DMS114 treated with DMSO at 0.1 percent for 48 hours (cell line): ENCODE data around the gene MROH2A.

Experiments
- DNase-seq: peaks from one replicate; lab custom pipeline; 2025; ENCODE audit not compliant: unreplicated experiment; lab: John Stamatoyannopoulos, UW

The MROH2A gene

GRCh38 chr2:233833345-233833744, 55.2 kb downstream of the MROH2A start:
- DNase-seq, result no peak

GRCh38 chr2:233835230-233836186, 57.4 kb downstream of the MROH2A start:
- DNase-seq, result no peak

- DNase-seq, result no peak
Measured at GRCh38 chr2:233836359-233836758, 58.2 kb downstream of the MROH2A start.

- no peak for DNase-seq
Measured at GRCh38 chr2:233837694-233838229, 59.6 kb downstream of the MROH2A start.

- DNase-seq, result no peak
Measured at GRCh38 chr2:233838251-233838650, 60.1 kb downstream of the MROH2A start.

- no peak for DNase-seq
Measured at GRCh38 chr2:233838726-233839446, 60.8 kb downstream of the MROH2A start.

GRCh38 chr2:233839447-233839820, 61.3 kb downstream of the MROH2A start:
- DNase-seq, result no peak

- DNase-seq, result no peak
Measured at GRCh38 chr2:233840520-233840919, 62.4 kb downstream of the MROH2A start.

GRCh38 chr2:233841183-233841582, 63.1 kb downstream of the MROH2A start:
- DNase-seq, result no peak

- DNase-seq, result no peak
Measured at GRCh38 chr2:233844064-233844807, 66.1 kb downstream of the MROH2A start.

GRCh38 chr2:233844836-233845235, 66.7 kb downstream of the MROH2A start:
- DNase-seq, result no peak

- no peak for DNase-seq
Measured at GRCh38 chr2:233845301-233846060, 67.4 kb downstream of the MROH2A start.

GRCh38 chr2:233846387-233847247, 68.5 kb downstream of the MROH2A start:
- DNase-seq, result no peak

GRCh38 chr2:233847248-233847898, 69.2 kb downstream of the MROH2A start:
- no peak for DNase-seq

GRCh38 chr2:233848276-233848675, 70.1 kb downstream of the MROH2A start:
- no peak for DNase-seq

GRCh38 chr2:233849607-233850271, 71.6 kb downstream of the MROH2A start:
- no peak for DNase-seq

- DNase-seq, result no peak
Measured at GRCh38 chr2:233850745-233851144, 72.6 kb downstream of the MROH2A start.

GRCh38 chr2:233851169-233851568, 73.0 kb downstream of the MROH2A start:
- no peak for DNase-seq
